CD8-positive, alpha-beta memory T cell (primary cell): ENCODE measurements around the gene SURF1. TPM values are rescaled to one million over a fixed set of nuclear protein-coding genes. Genes with fewer than 3 reads are reported as not detected.
A peak's percentile ranks its signal among the peaks of the same experiment; 100 is the strongest.

Experiments used
- CTCF ChIA-PET: fragments of 350-600 bp; sonication (Branson Sonifier 250); formaldehyde crosslinking; loops from one replicate; lab custom pipeline; 2021; ENCODE audit warnings: antibody characterized with exemption; lab: Charles Lee
- POLR2A ChIA-PET: fragments of 350-600 bp; sonication (Branson Sonifier 250); formaldehyde crosslinking; loops from one replicate; lab custom pipeline; 2021; ENCODE audit warnings: antibody characterized with exemption; lab: Charles Lee
- DNase-seq, 5 donors: peaks; one replicate each; pipeline versions ENCODE4 v3.0.0 to v3.0.0-alpha.2; 2020 to 2022; ENCODE audit warnings: mixed read lengths in 1 of 5
- H3K27ac ChIP-seq: one replicate; pipeline ENCODE4 v1.7.0; 2013; ENCODE audit warnings: low read depth, mild to moderate bottlenecking, low read length, moderate library complexity
- H3K27me3 ChIP-seq: 2 replicates; pipeline ENCODE4 v1.7.0; 2013; ENCODE audit warnings: low read length, mild to moderate bottlenecking; ENCODE audit not compliant: insufficient read depth, poor library complexity, severe bottlenecking
- H3K36me3 ChIP-seq: 2 replicates; pipeline ENCODE4 v1.7.0; 2013; ENCODE audit warnings: mild to moderate bottlenecking, low read length, moderate library complexity; ENCODE audit not compliant: insufficient read depth
- H3K4me1 ChIP-seq: 2 replicates; pipeline ENCODE4 v1.7.0; 2013; ENCODE audit warnings: mild to moderate bottlenecking, low read length, moderate library complexity; ENCODE audit not compliant: insufficient read depth
- H3K4me3 ChIP-seq: 2 replicates; pipeline ENCODE4 v1.7.0; 2013; ENCODE audit warnings: mild to moderate bottlenecking, low read length
- H3K9me3 ChIP-seq: 2 replicates; pipeline ENCODE4 v1.7.0; 2013; ENCODE audit warnings: mild to moderate bottlenecking, low read length
- H3K27ac Mint-ChIP-seq, 8 donors: one replicate each; pipeline ENCODE4 v1.8.0; 2020 to 2021; ENCODE audit warnings: mixed read lengths in 8 of 8, mild to moderate bottlenecking in 6 of 8, inconsistent platforms in 3 of 8, moderate library complexity in 3 of 8
- H3K27me3 Mint-ChIP-seq, 2 donors: one replicate each; pipeline ENCODE4 v1.8.0; 2020 to 2021; ENCODE audit warnings: mixed read lengths in 2 of 2, mild to moderate bottlenecking in 1 of 2, moderate library complexity in 1 of 2
- H3K36me3 Mint-ChIP-seq, 3 donors: one replicate each; pipeline ENCODE4 v1.8.0; 2020 to 2021; ENCODE audit warnings: mixed read lengths in 3 of 3, inconsistent platforms in 1 of 3, mild to moderate bottlenecking in 1 of 3
- H3K4me1 Mint-ChIP-seq, 3 donors: one replicate each; pipeline ENCODE4 v1.8.0; 2020 to 2021; ENCODE audit warnings: mixed read lengths in 3 of 3, inconsistent platforms in 1 of 3, mild to moderate bottlenecking in 1 of 3
- H3K4me3 Mint-ChIP-seq, 7 donors: one replicate each; pipeline ENCODE4 v1.8.0; 2020 to 2021; ENCODE audit warnings: mixed read lengths in 7 of 7, mild to moderate bottlenecking in 6 of 7, moderate library complexity in 4 of 7, inconsistent platforms in 2 of 7
- H3K9me3 Mint-ChIP-seq, 5 donors: one replicate each; pipeline ENCODE4 v1.8.0; 2020 to 2022; ENCODE audit warnings: mixed read lengths in 5 of 5, mild to moderate bottlenecking in 3 of 5, moderate library complexity in 2 of 5, inconsistent platforms in 1 of 5
- polyA plus RNA-seq: library from polyadenylated mRNA; unstranded; fragments of 300-500 nt; fragmentation: Illumina TruSeq; gene quantifications from one replicate; pipeline ENCODE4 v1.2.3, GENCODE V29; 2021
- total RNA-seq, 2 experiments: library from RNA; stranded (reverse); gene quantifications; one replicate each; pipeline ENCODE4 v1.2.3, GENCODE V29; 2021

The SURF1 gene
- total and polyA plus RNA-seq, 3 experiments from 2014 or later, result 35.9 to 110 (median 37.8) TPM

- POLR2A ChIA-PET, result interaction anchor here (0.6 to 2.5 kb wide), 5 partner anchors 20 to 43 kb away, joined by 3 to 25 read pairs (median 7); partner anchors contain the start of genes MED22, RPL7A, SURF1 and SURF2
Observed at GRCh38 chr9:133375724-133376654, 19.7 kb upstream of the SURF1 start, which contains the start of the genes STKLD1 and SURF4. TSS of gene STKLD1 (plus strand) at chr9:133376366. CDS start at chr9:133376474, 108 bp downstream. TSS of gene SURF4 (minus strand) at chr9:133376060. CDS start at chr9:133375969, 91 bp downstream.

GRCh38 chr9:133375116-133375723 lies 18.9 kb upstream of the SURF1 start:
- no peaks in the 10 kb centered on the region for H3K27me3 Mint-ChIP-seq
- Histone ChIP-seq H3K9me3 (no peaks in the 10 kb centered on the region), H3K27me3 (no peaks in the 10 kb centered on the region), H3K4me3 (peak overlapping the region; percentile 84), H3K27ac (peak overlapping the region; percentile 87), H3K36me3 (no peaks in the 10 kb centered on the region), H3K4me1 (peaks cover 44% of the 10 kb centered on the region)
- H3K36me3 Mint-ChIP-seq, result peaks cover 0 to 32% (median 2%) of the 10 kb centered on the region in 3 donors
- peaks cover 45 to 50% (median 49%) of the 10 kb centered on the region in 3 donors for H3K4me1 Mint-ChIP-seq
- peak overlapping the region; percentile 94 to 99 (median 98) for H3K27ac Mint-ChIP-seq
- POLR2A ChIA-PET, result interaction anchor here (1.7 to 2.5 kb wide), 3 partner anchors 12 to 27 kb away, joined by 4 to 25 read pairs (median 16); partner anchors contain the start of genes MED22, RPL7A, SURF1 and SURF2
- CTCF ChIA-PET, result interaction anchor here (1.3 to 6.5 kb wide), 6 partner anchors 11 to 111 kb away, joined by 3 to 84 read pairs (median 8); partner anchors contain the start of genes MED22, RPL7A, SURF1 and SURF2
- H3K9me3 Mint-ChIP-seq, result no peaks in the 10 kb centered on the region
- peak overlapping the region; percentile 91 to 98 (median 95) for H3K4me3 Mint-ChIP-seq
- DNase-seq, result no peak

More at GRCh38 chr9:133375724-133376654, 19.7 kb upstream of the SURF1 start, which contains the start of the genes STKLD1 and SURF4:
- H3K4me1 ChIP-seq, result peaks cover 37% of the 10 kb centered on the region
- Mint-ChIP-seq H3K36me3 (peaks cover 0 to 27% (median 2%) of the 10 kb centered on the region in 3 donors), H3K4me3 (peak within 1 kb of the TSS; percentile 91 to 98 (median 95)), H3K27me3 (no peaks in the 10 kb centered on the region), H3K4me1 (peaks cover 37 to 42% (median 42%) of the 10 kb centered on the region in 3 donors), H3K9me3 (no peaks in the 10 kb centered on the region), H3K27ac (peak within 1 kb of the TSS; percentile 94 to 99 (median 98))
- DNase-seq, result peak; percentile 91 to 94 (median 92)
- H3K27ac ChIP-seq, result peak within 1 kb of the TSS; percentile 87
- CTCF ChIA-PET, result interaction anchor here (0.8 to 6.5 kb wide), 4 partner anchors 12 to 41 kb away, joined by 3 to 47 read pairs (median 8); partner anchors contain the start of genes MED22 and RPL7A
- H3K36me3 ChIP-seq, result no peaks in the 10 kb centered on the region
- H3K4me3 ChIP-seq, result peak within 1 kb of the TSS; percentile 84
- H3K9me3 ChIP-seq, result no peaks in the 10 kb centered on the region
- no peaks in the 10 kb centered on the region for H3K27me3 ChIP-seq

- H3K4me1 Mint-ChIP-seq, result peaks cover 50 to 55% (median 55%) of the 10 kb centered on the region in 3 donors
- H3K27me3 Mint-ChIP-seq, result no peaks in the 10 kb centered on the region
- peak overlapping the region; percentile 94 to 99 (median 98) for H3K27ac Mint-ChIP-seq
- no peaks in the 10 kb centered on the region for H3K27me3 ChIP-seq
- DNase-seq, result peak in 1 of 5 donors; percentile 51
- H3K4me3 Mint-ChIP-seq, result peak overlapping the region; percentile 91 to 98 (median 95)
- peaks cover 0 to 37% (median 2%) of the 10 kb centered on the region in 3 donors for H3K36me3 Mint-ChIP-seq
- CTCF ChIA-PET, result interaction anchor here (1.3 to 6.5 kb wide), 6 partner anchors 11 to 112 kb away, joined by 3 to 84 read pairs (median 8); partner anchors contain the start of genes MED22, RPL7A, SURF1 and SURF2
- peak overlapping the region; percentile 87 for H3K27ac ChIP-seq
- H3K9me3 ChIP-seq, result no peaks in the 10 kb centered on the region
- no peaks in the 10 kb centered on the region for H3K9me3 Mint-ChIP-seq
- peaks cover 50% of the 10 kb centered on the region for H3K4me1 ChIP-seq
- POLR2A ChIA-PET, result interaction anchor here (1.0 to 2.5 kb wide), 4 partner anchors 12 to 39 kb away, joined by 4 to 25 read pairs (median 12); partner anchors contain the start of genes MED22, RPL7A, SURF1 and SURF2
- peak overlapping the region; percentile 84 for H3K4me3 ChIP-seq
- H3K36me3 ChIP-seq, result no peaks in the 10 kb centered on the region
Observed at GRCh38 chr9:133374612-133375115, 18.4 kb upstream of the SURF1 start.

- Mint-ChIP-seq H3K4me3 (peak overlapping the region; percentile 75 to 89 (median 80)), H3K27me3 (no peaks in the 10 kb centered on the region), H3K36me3 (peaks cover 0 to 56% (median 7%) of the 10 kb centered on the region in 3 donors), H3K27ac (peak overlapping the region; percentile 95 to 99 (median 98)), H3K9me3 (no peaks in the 10 kb centered on the region), H3K4me1 (peaks cover 71 to 79% (median 71%) of the 10 kb centered on the region in 3 donors)
- ChIA-PET POLR2A (interaction anchor here (1.5 to 4.0 kb wide), 4 partner anchors 15 to 88 kb away, joined by 4 to 58 read pairs (median 16); partner anchors contain the start of genes CACFD1, MED22, REXO4 and RPL7A), CTCF (interaction anchor here (1.1 to 6.5 kb wide), 10 partner anchors 8 to 350 kb away, joined by 3 to 84 read pairs (median 7); partner anchors contain the start of genes MED22, RPL7A, SURF1 and SURF2)
- no peaks in the 10 kb centered on the region for H3K27me3 ChIP-seq
- H3K9me3 ChIP-seq, result no peaks in the 10 kb centered on the region
- peaks cover 75% of the 10 kb centered on the region for H3K4me1 ChIP-seq
- peaks cover 2% of the 10 kb centered on the region for H3K36me3 ChIP-seq
- DNase-seq, result no peak
- peak overlapping the region; percentile 86 for H3K27ac ChIP-seq
- peak overlapping the region; percentile 53 for H3K4me3 ChIP-seq
Observed at GRCh38 chr9:133372144-133372543, 15.9 kb upstream of the SURF1 start.

GRCh38 chr9:133371261-133371711 lies 15.0 kb upstream of the SURF1 start:
- Mint-ChIP-seq H3K9me3 (no peaks in the 10 kb centered on the region), H3K36me3 (peaks cover 0 to 64% (median 7%) of the 10 kb centered on the region in 3 donors), H3K4me3 (peak overlapping the region; percentile 70 to 89 (median 80)), H3K4me1 (peaks cover 73 to 85% (median 73%) of the 10 kb centered on the region in 3 donors), H3K27ac (peak overlapping the region; percentile 95 to 99 (median 98)), H3K27me3 (no peaks in the 10 kb centered on the region)
- Histone ChIP-seq H3K27me3 (no peaks in the 10 kb centered on the region), H3K27ac (peak overlapping the region; percentile 86), H3K36me3 (peaks cover 11% of the 10 kb centered on the region), H3K4me3 (peak overlapping the region; percentile 53), H3K9me3 (no peaks in the 10 kb centered on the region), H3K4me1 (peaks cover 80% of the 10 kb centered on the region)
- ChIA-PET CTCF (interaction anchor here (0.7 to 6.5 kb wide), 13 partner anchors 9 to 349 kb away, joined by 3 to 84 read pairs (median 6); partner anchors contain the start of genes MED22, RPL7A, SURF1 and SURF2), POLR2A (interaction anchor here (0.6 to 4.0 kb wide), 9 partner anchors 14 to 222 kb away, joined by 3 to 58 read pairs (median 8); partner anchors contain the start of genes CACFD1, MED22, REXO4 and RPL7A)
- peak; percentile 56 to 81 (median 69) for DNase-seq

GRCh38 chr9:133370685-133371084 lies 14.4 kb upstream of the SURF1 start:
- ChIA-PET POLR2A (interaction anchor here (0.6 to 4.0 kb wide), 8 partner anchors 13 to 221 kb away, joined by 3 to 58 read pairs (median 8); partner anchors contain the start of genes CACFD1, MED22, REXO4 and RPL7A), CTCF (interaction anchor here (0.7 to 6.5 kb wide), 11 partner anchors 8 to 349 kb away, joined by 3 to 84 read pairs (median 6); partner anchors contain the start of genes MED22, RPL7A, SURF1 and SURF2)
- no peaks in the 10 kb centered on the region for H3K9me3 Mint-ChIP-seq
- H3K27ac ChIP-seq, result peak overlapping the region; percentile 86
- peaks cover 77 to 91% (median 79%) of the 10 kb centered on the region in 3 donors for H3K4me1 Mint-ChIP-seq
- peak overlapping the region; percentile 95 to 99 (median 98) for H3K27ac Mint-ChIP-seq
- peak overlapping the region; percentile 70 to 89 (median 80) for H3K4me3 Mint-ChIP-seq
- H3K27me3 Mint-ChIP-seq, result no peaks in the 10 kb centered on the region
- H3K36me3 ChIP-seq, result peaks cover 17% of the 10 kb centered on the region
- peak overlapping the region; percentile 53 for H3K4me3 ChIP-seq
- H3K9me3 ChIP-seq, result no peaks in the 10 kb centered on the region
- H3K27me3 ChIP-seq, result no peaks in the 10 kb centered on the region
- DNase-seq, result peak; percentile 40 to 85 (median 63)
- peaks cover 80% of the 10 kb centered on the region for H3K4me1 ChIP-seq
- H3K36me3 Mint-ChIP-seq, result peaks cover 0 to 70% (median 10%) of the 10 kb centered on the region in 3 donors
